NCI-H2227 (cell line): ENCODE data around the gene EXOSC6.
"Not testable (repeated sequence)": the region's sequence is repeated elsewhere in the genome, so short reads cannot be mapped to it uniquely, and the experiment has no call there.

Source experiments
- DNase-seq: peaks from one replicate; lab custom pipeline; 2025; ENCODE audit not compliant: unreplicated experiment; lab: John Stamatoyannopoulos, UW

The EXOSC6 gene

DNA sequence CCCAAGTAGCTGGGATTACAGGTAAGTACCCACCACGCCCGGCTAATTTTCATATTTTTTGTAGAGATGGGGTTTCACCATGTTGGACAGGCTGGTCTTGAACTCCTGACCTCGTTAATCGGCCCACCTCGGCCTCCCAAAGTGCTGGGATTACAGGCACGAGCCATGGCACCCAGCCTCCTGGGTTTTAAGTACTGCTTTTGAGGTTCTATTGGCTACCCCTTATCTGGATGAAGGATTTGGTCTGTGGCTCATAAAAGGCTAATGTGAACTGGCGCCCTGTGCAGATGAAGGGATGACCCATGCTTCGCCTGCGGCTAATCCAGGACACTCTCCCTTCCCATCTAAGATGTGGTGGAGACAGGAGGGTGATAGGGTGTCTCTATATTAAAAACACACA is 52.6 kb downstream of the EXOSC6 start:
- not testable (repeated sequence) for DNase-seq

DNA sequence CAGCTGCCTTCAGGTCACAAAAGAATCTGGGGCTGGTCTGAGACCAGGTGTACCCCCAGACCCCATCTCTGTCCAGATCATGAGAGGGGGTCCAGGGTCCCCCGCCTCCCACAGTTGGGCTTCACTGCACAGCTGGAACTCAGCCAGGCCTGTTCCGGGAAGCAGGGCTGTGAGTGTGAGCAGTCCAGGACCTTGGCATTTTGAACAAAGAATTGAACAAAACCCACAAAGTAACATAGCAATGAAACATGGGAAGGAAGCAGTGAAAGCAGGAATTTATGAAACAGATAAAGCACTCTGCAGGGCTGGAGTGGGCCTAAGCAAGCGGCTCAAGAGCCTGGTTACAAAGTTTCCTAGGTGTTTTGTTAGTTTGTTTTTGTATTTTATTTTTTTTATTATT is 53.1 kb downstream of the EXOSC6 start:
- not testable (repeated sequence) for DNase-seq

DNA sequence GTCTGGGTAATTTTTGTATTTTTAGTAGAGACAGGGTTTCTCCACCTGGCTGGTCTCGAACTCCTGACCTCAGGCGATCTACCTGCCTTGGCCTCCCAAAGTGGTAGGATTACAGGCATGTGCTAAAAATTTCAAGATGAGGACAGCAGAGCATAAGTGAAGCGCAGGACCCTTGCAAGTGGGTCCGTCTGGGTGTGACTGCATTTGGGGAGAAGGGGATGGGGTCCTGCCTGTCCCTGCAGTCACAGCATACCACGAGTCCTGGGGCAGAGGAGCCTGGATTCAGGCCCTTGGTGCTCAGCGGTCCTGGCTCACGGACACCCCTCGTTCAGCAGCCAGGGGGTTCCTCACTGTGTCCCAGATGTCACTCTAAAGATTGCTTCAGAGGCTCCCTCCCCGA is 53.5 kb downstream of the EXOSC6 start:
- not testable (repeated sequence) for DNase-seq

DNA sequence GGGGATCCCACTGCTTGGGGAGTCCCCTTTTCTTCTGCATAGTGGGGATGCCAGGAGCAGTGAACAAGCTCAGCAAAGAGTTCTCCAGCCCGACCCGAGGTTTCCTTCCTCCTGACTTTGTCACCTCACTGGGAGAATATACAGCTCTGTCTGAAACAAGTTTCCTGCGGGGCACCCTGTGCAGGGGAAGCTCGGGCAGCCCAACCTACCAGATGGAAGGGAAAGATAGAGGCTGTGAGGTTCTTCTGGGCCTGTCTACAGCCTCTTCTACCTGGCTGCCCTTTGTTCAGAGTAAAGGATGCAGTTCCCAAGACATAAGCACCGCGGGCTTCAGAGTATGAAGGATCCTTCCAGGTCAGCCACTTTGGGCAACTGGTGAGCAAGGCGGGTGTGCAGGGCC is 54.1 kb downstream of the EXOSC6 start:
- not testable (repeated sequence) for DNase-seq
